ENCODE data around the gene PHAF1.

The PHAF1 gene

DNA sequence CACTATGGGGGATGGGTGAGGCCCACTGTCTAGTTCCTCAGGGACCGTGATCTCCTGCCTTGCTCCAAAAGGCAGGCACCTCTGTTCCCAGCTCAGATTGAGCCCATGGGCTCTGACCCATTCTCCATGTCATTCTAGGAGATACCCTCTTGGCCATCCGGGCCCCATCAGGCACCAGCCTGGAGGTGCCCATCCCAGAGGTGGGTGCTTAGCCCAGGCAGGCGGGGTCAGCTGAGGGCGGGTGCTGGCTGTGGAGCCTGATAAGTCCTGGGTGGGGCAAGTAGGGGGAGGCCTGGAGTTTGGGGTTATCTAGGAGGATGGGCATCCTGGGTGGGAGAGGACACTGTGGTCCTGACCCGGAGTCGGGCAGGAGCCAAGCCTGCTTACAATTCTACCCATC, 84.5 kb downstream of the PHAF1 start:
- Mint-ChIP-seq H3K4me1 (peaks cover 37% of the 10 kb centered on the region), H3K27ac (no peak overlapping the region)

DNA sequence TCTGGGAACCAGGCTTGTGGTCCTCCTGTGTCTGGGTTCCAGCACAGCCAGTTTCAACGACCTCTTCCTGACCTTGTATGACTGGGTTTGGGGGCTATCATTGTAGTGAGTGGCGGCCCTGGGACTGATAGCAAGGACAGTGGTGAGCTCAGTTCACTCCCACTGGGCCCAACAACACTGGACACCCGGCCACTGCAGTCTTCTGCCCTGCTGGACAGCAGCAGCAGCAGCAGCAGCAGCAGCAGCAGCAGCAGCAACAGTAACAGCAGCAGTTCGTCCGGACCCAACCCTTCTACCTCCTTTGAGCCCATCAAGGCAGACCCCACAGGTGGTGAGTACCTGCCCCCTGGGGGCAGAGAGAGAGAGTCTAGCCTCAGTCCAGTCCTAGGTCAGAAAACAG, 85.9 kb downstream of the PHAF1 start:
- Mint-ChIP-seq H3K4me1 (peaks cover 36% of the 10 kb centered on the region), H3K27me3 (ENCODE audit: low read depth, poor library complexity) (peaks cover 22% of the 10 kb centered on the region), H3K4me3 (no peak overlapping the region), H3K36me3 (ENCODE audit: low read depth) (peaks cover 37% of the 10 kb centered on the region), H3K9me3 (no peaks in the 10 kb centered on the region), H3K27ac (no peak overlapping the region)
- TF ChIP-seq, protein P1, sequence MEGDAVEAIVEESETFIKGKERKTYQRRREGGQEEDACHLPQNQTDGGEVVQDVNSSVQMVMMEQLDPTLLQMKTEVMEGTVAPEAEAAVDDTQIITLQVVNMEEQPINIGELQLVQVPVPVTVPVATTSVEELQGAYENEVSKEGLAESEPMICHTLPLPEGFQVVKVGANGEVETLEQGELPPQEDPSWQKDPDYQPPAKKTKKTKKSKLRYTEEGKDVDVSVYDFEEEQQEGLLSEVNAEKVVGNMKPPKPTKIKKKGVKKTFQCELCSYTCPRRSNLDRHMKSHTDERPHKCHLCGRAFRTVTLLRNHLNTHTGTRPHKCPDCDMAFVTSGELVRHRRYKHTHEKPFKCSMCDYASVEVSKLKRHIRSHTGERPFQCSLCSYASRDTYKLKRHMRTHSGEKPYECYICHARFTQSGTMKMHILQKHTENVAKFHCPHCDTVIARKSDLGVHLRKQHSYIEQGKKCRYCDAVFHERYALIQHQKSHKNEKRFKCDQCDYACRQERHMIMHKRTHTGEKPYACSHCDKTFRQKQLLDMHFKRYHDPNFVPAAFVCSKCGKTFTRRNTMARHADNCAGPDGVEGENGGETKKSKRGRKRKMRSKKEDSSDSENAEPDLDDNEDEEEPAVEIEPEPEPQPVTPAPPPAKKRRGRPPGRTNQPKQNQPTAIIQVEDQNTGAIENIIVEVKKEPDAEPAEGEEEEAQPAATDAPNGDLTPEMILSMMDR (IDR thresholded peaks at IDR 0.05): no peak
- no peak for DNase-seq

More for the DNA sequence above, 84.5 kb downstream of the PHAF1 start:
- TF ChIP-seq, protein P1 (IDR thresholded peaks at IDR 0.05): no peak
- peak overlapping the region; percentile 92 for H3K4me3 Mint-ChIP-seq
- no peak for DNase-seq
- H3K9me3 Mint-ChIP-seq: no peaks in the 10 kb centered on the region
- peaks cover 37% of the 10 kb centered on the region for H3K36me3 Mint-ChIP-seq (ENCODE audit: low read depth)
- H3K27me3 Mint-ChIP-seq (ENCODE audit: low read depth, poor library complexity): peaks cover 15% of the 10 kb centered on the region

DNA sequence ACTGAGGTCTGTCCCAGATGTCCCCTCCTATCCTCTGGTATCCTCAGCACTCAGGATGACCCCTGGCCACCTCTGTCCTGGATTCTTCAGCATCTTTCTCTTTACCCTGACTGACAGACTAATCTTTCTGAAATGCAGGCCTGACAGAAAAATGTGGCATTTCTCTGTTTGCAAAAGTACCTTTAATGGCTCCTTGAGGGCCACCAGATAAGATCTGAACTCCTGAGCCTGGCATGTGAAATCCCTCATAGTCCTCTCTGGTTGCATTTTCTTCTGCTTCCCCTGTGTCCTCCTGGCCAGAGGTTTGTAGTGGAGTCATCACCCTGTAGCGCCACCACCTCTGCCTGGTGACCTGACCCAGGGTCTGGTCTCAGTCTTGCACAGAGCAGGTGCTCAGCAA, 87.1 kb downstream of the PHAF1 start:
- H3K27ac Mint-ChIP-seq: no peak overlapping the region

DNA sequence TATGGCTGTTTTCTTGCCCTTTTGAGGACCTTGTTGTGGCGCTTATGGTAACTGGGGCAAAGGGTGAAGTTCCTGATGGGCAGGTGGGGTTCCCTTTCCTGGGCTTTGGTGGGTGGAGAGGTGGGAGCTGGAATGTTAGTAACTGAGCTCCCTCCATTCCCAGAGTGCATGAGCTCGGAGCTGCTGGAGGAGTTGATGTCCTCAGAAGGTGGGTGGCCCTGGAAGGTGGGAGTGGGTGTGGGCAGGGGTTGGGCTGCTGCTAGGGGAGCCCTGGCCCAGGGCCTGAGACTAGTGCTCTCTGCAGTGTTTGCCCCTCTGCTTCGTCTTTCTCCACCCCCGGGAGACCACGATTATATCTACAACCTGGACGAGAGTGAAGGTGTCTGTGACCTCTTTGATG, 88.0 kb downstream of the PHAF1 start:
- H3K4me1 Mint-ChIP-seq: peaks cover 22% of the 10 kb centered on the region
- no peak overlapping the region for H3K27ac Mint-ChIP-seq
- TF ChIP-seq, protein P1 (IDR thresholded peaks at IDR 0.05): no peak
- H3K4me3 Mint-ChIP-seq: no peak overlapping the region
- H3K36me3 Mint-ChIP-seq (ENCODE audit: low read depth): peaks cover 37% of the 10 kb centered on the region
- H3K9me3 Mint-ChIP-seq: no peaks in the 10 kb centered on the region
- peaks cover 19% of the 10 kb centered on the region for H3K27me3 Mint-ChIP-seq (ENCODE audit: low read depth, poor library complexity)
- no peak for DNase-seq

More for the DNA sequence above, 87.1 kb downstream of the PHAF1 start:
- Mint-ChIP-seq H3K36me3 (ENCODE audit: low read depth) (peaks cover 37% of the 10 kb centered on the region), H3K27me3 (ENCODE audit: low read depth, poor library complexity) (peaks cover 19% of the 10 kb centered on the region), H3K4me1 (peaks cover 28% of the 10 kb centered on the region), H3K9me3 (no peaks in the 10 kb centered on the region), H3K4me3 (no peak overlapping the region)
- TF ChIP-seq, protein P1 (IDR thresholded peaks at IDR 0.05): no peak
- no peak for DNase-seq
